ENCODE data around the gene CNTN4.
"Not testable (repeated sequence)": the region's sequence is repeated elsewhere in the genome, so short reads cannot be mapped to it uniquely, and the experiment has no call there.

DNA sequence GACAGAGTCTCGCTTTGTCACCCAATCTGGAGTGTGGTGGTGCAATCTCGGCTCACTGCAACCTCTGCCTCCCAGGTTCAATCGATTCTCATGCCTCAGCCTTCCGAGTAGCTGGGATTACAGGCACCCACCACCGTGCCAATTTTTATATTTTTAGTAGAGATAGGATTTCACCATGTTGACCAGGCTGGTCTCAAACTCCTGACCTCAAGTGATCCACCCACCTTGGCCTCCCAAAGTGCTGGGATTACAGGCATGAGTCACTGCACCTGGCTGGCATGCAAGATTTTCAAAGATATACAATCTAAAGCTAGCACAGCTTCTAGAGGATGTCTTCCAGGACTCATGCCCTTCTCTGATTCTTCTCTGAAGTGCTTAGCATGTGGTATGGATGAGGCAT, 722.3 kb downstream of the CNTN4 start:
- TF ChIP-seq HDGF (IDR thresholded peaks at IDR 0.05; ENCODE audit: borderline replicate concordance); FOXM1 (IDR thresholded peaks at IDR 0.05; ENCODE audit: borderline replicate concordance); BHLHE40 (IDR thresholded peaks at IDR 0.05; ENCODE audit: borderline replicate concordance); L3MBTL2 (conservative IDR thresholded peaks at IDR 0.05); SP1 (IDR thresholded peaks at IDR 0.05); SUZ12 (IDR thresholded peaks at IDR 0.05); ZNF384 (IDR thresholded peaks at IDR 0.05); ARNT (IDR thresholded peaks at IDR 0.05); FOXA1 (IDR thresholded peaks at IDR 0.05); ELF4 (IDR thresholded peaks at IDR 0.05); TARDBP (IDR thresholded peaks at IDR 0.05); FOXK2 (IDR thresholded peaks at IDR 0.05): not testable (repeated sequence)
- TF ChIP-seq, protein P1, sequence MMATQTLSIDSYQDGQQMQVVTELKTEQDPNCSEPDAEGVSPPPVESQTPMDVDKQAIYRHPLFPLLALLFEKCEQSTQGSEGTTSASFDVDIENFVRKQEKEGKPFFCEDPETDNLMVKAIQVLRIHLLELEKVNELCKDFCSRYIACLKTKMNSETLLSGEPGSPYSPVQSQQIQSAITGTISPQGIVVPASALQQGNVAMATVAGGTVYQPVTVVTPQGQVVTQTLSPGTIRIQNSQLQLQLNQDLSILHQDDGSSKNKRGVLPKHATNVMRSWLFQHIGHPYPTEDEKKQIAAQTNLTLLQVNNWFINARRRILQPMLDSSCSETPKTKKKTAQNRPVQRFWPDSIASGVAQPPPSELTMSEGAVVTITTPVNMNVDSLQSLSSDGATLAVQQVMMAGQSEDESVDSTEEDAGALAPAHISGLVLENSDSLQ (IDR thresholded peaks at IDR 0.05), result not testable (repeated sequence)

All from HEK293T (cell line).